A673 (cell line): ENCODE results near the gene ATL1. TPM values are rescaled to one million over a fixed set of nuclear protein-coding genes. Genes with fewer than 3 reads are reported as not detected.

Source experiments
- BruUV-seq: library from RNA; stranded (reverse); fragments of 400-500 nt; replicated peaks from 2 replicates; lab custom pipeline; 2021; lab: Mats Ljungman, UMichigan
- CTCF ChIA-PET: fragments of 300-600 bp; sonication (Branson Sonifier 250); formaldehyde crosslinking; loops from one replicate; lab custom pipeline; 2022; ENCODE audit warnings: antibody characterized with exemption; lab: Charles Lee
- POLR2A ChIA-PET: fragments of 300-600 bp; sonication (Branson Sonifier 250); formaldehyde crosslinking; loops from one replicate; lab custom pipeline; 2022; ENCODE audit warnings: antibody characterized with exemption; ENCODE audit not compliant: low non-redundant PET; lab: Charles Lee
- DNase-seq: peaks from one replicate; pipeline ENCODE4 v3.0.0-alpha.2; 2015; ENCODE audit warnings: low spot score
- H3K27ac ChIP-seq: fragments of 200-600 bp; sonication (generic); 2 replicates; pipeline ENCODE4 v1.5.1; 2016; ENCODE audit warnings: mixed run types, low read depth, mild to moderate bottlenecking, mixed read lengths, antibody characterized with exemption, low read length; ENCODE audit not compliant: poor library complexity, severe bottlenecking
- H3K27me3 ChIP-seq: fragments of 200-600 bp; sonication (generic); replicated peaks from 2 replicates; pipeline ENCODE4 v1.6.1; 2017; ENCODE audit warnings: mixed run types, low read depth, mild to moderate bottlenecking, mixed read lengths, antibody characterized with exemption, low read length; ENCODE audit not compliant: insufficient read depth, poor library complexity
- H3K36me3 ChIP-seq: fragments of 200-600 bp; sonication (generic); 2 replicates; pipeline ENCODE4 v1.6.1; 2016; ENCODE audit warnings: mixed run types, mild to moderate bottlenecking, mixed read lengths, antibody characterized with exemption, low read length; ENCODE audit not compliant: insufficient read depth, poor library complexity, severe bottlenecking
- H3K4me1 ChIP-seq: fragments of 200-600 bp; sonication (generic); 2 replicates; pipeline ENCODE4 v1.6.1; 2017; ENCODE audit warnings: mixed run types, mild to moderate bottlenecking, mixed read lengths, antibody characterized with exemption, low read length; ENCODE audit not compliant: insufficient read depth, poor library complexity, severe bottlenecking
- H3K4me3 ChIP-seq: fragments of 200-600 bp; sonication (generic); 2 replicates; pipeline ENCODE4 v1.5.1; 2016; ENCODE audit warnings: low read depth, mixed run types, mild to moderate bottlenecking, mixed read lengths, low read length; ENCODE audit not compliant: poor library complexity, severe bottlenecking
- H3K9me3 ChIP-seq: fragments of 200-600 bp; sonication (generic); 2 replicates; pipeline ENCODE4 v1.6.1; 2016; ENCODE audit warnings: mixed run types, low read depth, mild to moderate bottlenecking, mixed read lengths, antibody characterized with exemption, low read length; ENCODE audit not compliant: poor library complexity, severe bottlenecking
- EZH2 ChIP-seq: fragments of 200-600 bp; sonication (generic); IDR thresholded peaks from 2 replicates; pipeline ENCODE4 v1.6.1; 2017; ENCODE audit warnings: borderline replicate concordance, low read depth, mild to moderate bottlenecking, mixed read lengths, antibody characterized with exemption, low read length; ENCODE audit not compliant: poor library complexity, severe bottlenecking
- intact Hi-C: fragments of 100-400 bp; cut with micrococcal nuclease; formaldehyde crosslinking; loops from one replicate; pipeline ENCODE4 v1.10.0; 2022; ENCODE audit not compliant: unreplicated experiment
- total RNA-seq: library from RNA; stranded (reverse); gene quantifications from 2 replicates; pipeline ENCODE4 v1.2.3, GENCODE V29; 2021
- TF ChIP-seq, protein P1 (sequence below): fragments of 300-800, 200-600 bp; sonication (generic); conservative IDR thresholded peaks from 2 replicates; pipeline ENCODE4 v1.5.1; 2017; ENCODE audit warnings: low read depth, mild to moderate bottlenecking, antibody characterized with exemption, low read length, moderate library complexity, mixed read lengths

The ATL1 gene
- total RNA-seq, 1 experiment from 2014 or later: 9.8 TPM

DNA sequence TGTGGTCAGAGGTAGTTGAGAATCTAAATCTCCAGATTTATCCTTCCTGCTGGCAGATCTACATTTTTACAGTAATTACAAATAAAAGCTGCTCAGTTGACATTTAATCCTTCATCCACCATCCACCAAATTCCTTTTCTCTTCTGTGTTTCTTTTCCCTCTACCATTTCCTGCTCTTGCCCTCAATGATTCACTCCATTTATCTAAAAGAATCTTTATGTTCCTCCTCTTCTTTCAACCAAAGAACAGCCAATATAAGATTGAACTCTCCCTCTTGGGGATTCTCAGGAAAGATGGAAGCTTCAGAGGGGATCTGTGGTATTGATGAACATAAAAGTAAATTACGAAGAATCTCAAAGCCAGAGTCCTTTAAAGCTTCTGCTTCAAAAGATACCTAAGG lies 31.9 kb upstream of the ATL1 start:
- ChIA-PET POLR2A (no interaction called here), CTCF (interaction anchor here (0.7 to 1.4 kb wide), 3 partner anchors 185 to 300 kb away, joined by 3 to 7 read pairs (median 5); no protein-coding TSS in a partner anchor)
- H3K36me3 ChIP-seq: no peaks in the 10 kb centered on the region
- no peak overlapping the region for H3K4me3 ChIP-seq
- TF ChIP-seq EZH2: no peak
- TF ChIP-seq, protein P1, sequence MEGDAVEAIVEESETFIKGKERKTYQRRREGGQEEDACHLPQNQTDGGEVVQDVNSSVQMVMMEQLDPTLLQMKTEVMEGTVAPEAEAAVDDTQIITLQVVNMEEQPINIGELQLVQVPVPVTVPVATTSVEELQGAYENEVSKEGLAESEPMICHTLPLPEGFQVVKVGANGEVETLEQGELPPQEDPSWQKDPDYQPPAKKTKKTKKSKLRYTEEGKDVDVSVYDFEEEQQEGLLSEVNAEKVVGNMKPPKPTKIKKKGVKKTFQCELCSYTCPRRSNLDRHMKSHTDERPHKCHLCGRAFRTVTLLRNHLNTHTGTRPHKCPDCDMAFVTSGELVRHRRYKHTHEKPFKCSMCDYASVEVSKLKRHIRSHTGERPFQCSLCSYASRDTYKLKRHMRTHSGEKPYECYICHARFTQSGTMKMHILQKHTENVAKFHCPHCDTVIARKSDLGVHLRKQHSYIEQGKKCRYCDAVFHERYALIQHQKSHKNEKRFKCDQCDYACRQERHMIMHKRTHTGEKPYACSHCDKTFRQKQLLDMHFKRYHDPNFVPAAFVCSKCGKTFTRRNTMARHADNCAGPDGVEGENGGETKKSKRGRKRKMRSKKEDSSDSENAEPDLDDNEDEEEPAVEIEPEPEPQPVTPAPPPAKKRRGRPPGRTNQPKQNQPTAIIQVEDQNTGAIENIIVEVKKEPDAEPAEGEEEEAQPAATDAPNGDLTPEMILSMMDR: no peak
- H3K9me3 ChIP-seq: no peaks in the 10 kb centered on the region
- no peaks in the 10 kb centered on the region for H3K27me3 ChIP-seq
- H3K4me1 ChIP-seq: peaks cover 28% of the 10 kb centered on the region
- no peak overlapping the region for H3K27ac ChIP-seq
- DNase-seq: peak; percentile 50
- no TSS peak for BruUV-seq
- intact Hi-C loops: no loop called here

DNA sequence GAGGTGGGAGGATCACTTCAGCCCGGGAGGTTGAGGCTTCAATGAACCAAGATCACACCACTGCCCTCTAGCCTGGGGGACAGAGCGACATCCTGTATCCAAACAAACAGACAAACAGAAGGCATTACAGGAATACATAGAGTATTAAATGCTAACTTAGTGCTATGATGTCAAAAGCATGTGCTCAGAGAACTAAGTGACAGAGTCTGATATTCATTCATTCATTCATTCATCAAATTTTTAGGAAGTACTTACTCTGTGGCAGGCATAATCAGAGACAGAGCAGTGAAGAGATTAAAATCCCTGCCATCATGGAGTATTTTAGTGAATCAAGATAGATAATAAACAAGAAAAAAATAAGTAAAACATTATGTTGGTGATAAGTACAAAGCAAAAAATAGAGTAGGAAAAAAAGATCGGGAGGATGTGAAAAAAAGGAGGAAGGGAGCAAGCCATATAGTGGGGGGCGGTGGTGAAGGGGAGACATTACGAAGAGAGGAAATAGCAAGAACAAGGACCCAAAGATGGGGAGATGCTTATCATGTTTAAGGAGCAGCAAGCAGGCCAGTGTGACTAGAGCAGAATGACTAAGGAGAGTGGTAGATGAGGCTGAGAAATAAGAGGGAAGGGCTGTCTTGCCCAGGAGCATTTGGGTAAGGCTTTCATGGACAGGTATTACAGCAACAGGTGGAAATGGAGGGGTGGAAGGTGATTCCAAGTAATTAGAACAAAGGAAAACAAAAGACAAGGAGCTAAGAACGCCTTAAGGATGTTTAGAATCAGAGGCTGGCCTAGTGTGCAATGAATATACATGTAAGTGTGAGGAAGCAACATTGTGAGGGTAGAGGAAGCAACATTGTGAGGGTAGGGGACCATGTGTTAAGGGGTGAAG lies 30.4 kb upstream of the ATL1 start:
- intact Hi-C loops: loop anchor here (5.0 kb wide), 4 partner anchors 187 to 662 kb away; no protein-coding TSS in a partner anchor

DNA sequence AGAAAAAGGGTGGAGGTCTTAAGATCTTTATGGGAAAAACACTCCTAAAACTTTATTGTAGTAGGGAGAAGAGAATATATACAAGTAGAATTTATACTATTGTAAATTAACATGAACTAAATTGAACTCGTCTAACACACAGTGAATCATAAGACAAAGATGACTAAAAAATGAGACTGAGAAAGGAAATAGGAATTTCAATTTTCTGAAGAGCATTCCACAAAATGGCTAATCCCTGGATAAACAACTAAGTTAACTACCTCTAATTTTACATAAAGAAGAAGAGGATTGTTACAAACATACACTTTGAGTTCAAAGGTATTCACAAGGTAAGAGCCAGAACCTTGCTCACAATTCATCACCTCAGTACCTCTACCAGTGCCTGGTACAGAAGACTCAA lies 29.6 kb upstream of the ATL1 start:
- Histone ChIP-seq H3K9me3 (no peaks in the 10 kb centered on the region), H3K36me3 (no peaks in the 10 kb centered on the region), H3K27ac (no peak overlapping the region), H3K4me3 (peak overlapping the region; percentile 91), H3K4me1 (peaks cover 18% of the 10 kb centered on the region), H3K27me3 (no peaks in the 10 kb centered on the region)
- intact Hi-C loops: loop anchor here (5.0 kb wide), 4 partner anchors 188 to 663 kb away; no protein-coding TSS in a partner anchor
- TF ChIP-seq, protein P1: no peak
- no peak for TF ChIP-seq EZH2
- BruUV-seq: no TSS peak
- CTCF ChIA-PET: no interaction called here
- DNase-seq: no peak
- POLR2A ChIA-PET: no interaction called here

More for the DNA sequence above, 30.4 kb upstream of the ATL1 start:
- CTCF ChIA-PET: interaction anchor here (1.4 kb wide), 1 partner anchor 187 kb away, joined by 3 read pairs; no protein-coding TSS in a partner anchor
- H3K4me3 ChIP-seq: peak overlapping the region; percentile 91
- peaks cover 18% of the 10 kb centered on the region for H3K4me1 ChIP-seq
- POLR2A ChIA-PET: no interaction called here
- H3K9me3 ChIP-seq: no peaks in the 10 kb centered on the region
- no peaks in the 10 kb centered on the region for H3K27me3 ChIP-seq
- H3K36me3 ChIP-seq: no peaks in the 10 kb centered on the region
- TF ChIP-seq EZH2: no peak
- TF ChIP-seq, protein P1: no peak
- no TSS peak for BruUV-seq
- no peak overlapping the region for H3K27ac ChIP-seq
- DNase-seq: no peak
